H9 (cell line): ENCODE data around the gene CACNG5. TPM values are rescaled to one million over a fixed set of nuclear protein-coding genes. Genes with fewer than 3 reads are reported as not detected.

Experiments used
- DNase-seq: peaks from one replicate; pipeline ENCODE4 v3.0.0-alpha.2; 2017
- H2AFZ ChIP-seq: one replicate; pipeline ENCODE4 v1.6.1; 2013; ENCODE audit warnings: mild to moderate bottlenecking, low read length, control low read depth, moderate library complexity
- H2AK5ac ChIP-seq: 2 replicates; pipeline ENCODE4 v1.6.1; 2013; ENCODE audit warnings: low read length, control low read depth, mixed read lengths; ENCODE audit not compliant: insufficient read length
- H2BK120ac ChIP-seq: one replicate; pipeline ENCODE4 v1.6.1; 2013; ENCODE audit warnings: low read depth, mild to moderate bottlenecking, low read length, control low read depth, inconsistent platforms; ENCODE audit not compliant: poor library complexity, severe bottlenecking
- H2BK12ac ChIP-seq: 2 replicates; pipeline ENCODE4 v1.6.1; 2013; ENCODE audit warnings: low read length, control low read depth, mixed read lengths, low read depth; ENCODE audit not compliant: insufficient read length
- H2BK15ac ChIP-seq: 2 replicates; pipeline ENCODE4 v1.6.1; 2013; ENCODE audit warnings: low read depth, low read length, control low read depth
- H2BK20ac ChIP-seq: one replicate; pipeline ENCODE4 v1.6.1; 2013; ENCODE audit warnings: low read depth, mild to moderate bottlenecking, low read length, control low read depth, inconsistent platforms; ENCODE audit not compliant: poor library complexity, severe bottlenecking
- H2BK5ac ChIP-seq: 2 replicates; pipeline ENCODE4 v1.6.1; 2013; ENCODE audit warnings: low read length, control low read depth, mixed read lengths; ENCODE audit not compliant: insufficient read length
- H3K14ac ChIP-seq: 2 replicates; pipeline ENCODE4 v1.6.1; 2013; ENCODE audit warnings: low read length, control low read depth; ENCODE audit not compliant: insufficient read depth
- H3K18ac ChIP-seq: 2 replicates; pipeline ENCODE4 v1.6.1; 2013; ENCODE audit warnings: low read depth, mild to moderate bottlenecking, mixed read lengths, low read length, control low read depth; ENCODE audit not compliant: insufficient read length
- H3K23ac ChIP-seq: 2 replicates; pipeline ENCODE4 v1.6.1; 2013; ENCODE audit warnings: low read length, control low read depth, mixed read lengths, low read depth; ENCODE audit not compliant: insufficient read length
- H3K23me2 ChIP-seq: 2 replicates; pipeline ENCODE4 v1.6.1; 2013; ENCODE audit warnings: low read depth, mild to moderate bottlenecking, mixed read lengths, low read length, control low read depth; ENCODE audit not compliant: insufficient read length, poor library complexity, severe bottlenecking
- H3K27ac ChIP-seq: 2 replicates; pipeline ENCODE4 v1.5.1; 2013; ENCODE audit warnings: low read length, control low read depth, mixed read lengths, low read depth; ENCODE audit not compliant: insufficient read length
- H3K27me3 ChIP-seq: 2 replicates; pipeline ENCODE4 v1.6.1; 2013; ENCODE audit warnings: low read length, control low read depth, inconsistent platforms; ENCODE audit not compliant: insufficient read depth
- H3K4ac ChIP-seq: 2 replicates; pipeline ENCODE4 v1.6.1; 2013; ENCODE audit warnings: low read depth, mild to moderate bottlenecking, control low read depth, inconsistent platforms, low read length, moderate library complexity
- H3K4me1 ChIP-seq: 2 replicates; pipeline ENCODE4 v1.6.1; 2013; ENCODE audit warnings: low read length, control low read depth, inconsistent platforms; ENCODE audit not compliant: insufficient read depth
- H3K4me2 ChIP-seq: 2 replicates; pipeline ENCODE4 v1.6.1; 2013; ENCODE audit warnings: low read length, control low read depth, mixed read lengths; ENCODE audit not compliant: insufficient read length, insufficient read depth
- H3K56ac ChIP-seq: 2 replicates; pipeline ENCODE4 v1.6.1; 2013; ENCODE audit warnings: low read depth, mild to moderate bottlenecking, mixed read lengths, low read length, control low read depth; ENCODE audit not compliant: insufficient read length
- H3K79me1 ChIP-seq: 2 replicates; pipeline ENCODE4 v1.6.1; 2013; ENCODE audit warnings: low read depth, mild to moderate bottlenecking, moderate library complexity, low read length, control low read depth, inconsistent platforms; ENCODE audit not compliant: insufficient read depth, poor library complexity, severe bottlenecking
- H3K79me2 ChIP-seq: 2 replicates; pipeline ENCODE4 v1.6.1; 2013; ENCODE audit warnings: low read length, control low read depth, inconsistent platforms; ENCODE audit not compliant: insufficient read depth
- H3K9ac ChIP-seq: 2 replicates; pipeline ENCODE4 v1.6.1; 2013; ENCODE audit warnings: low read length, control low read depth, mixed read lengths; ENCODE audit not compliant: insufficient read length; ENCODE audit errors: extremely low read depth
- H3K9me3 ChIP-seq: one replicate; pipeline ENCODE4 v1.6.1; 2013; ENCODE audit warnings: low read depth, low read length, inconsistent platforms; ENCODE audit not compliant: control insufficient read depth
- H3T11ph ChIP-seq: one replicate; pipeline ENCODE4 v1.6.1; 2013; ENCODE audit warnings: mild to moderate bottlenecking, low read length, control low read depth, inconsistent platforms
- H4K20me1 ChIP-seq: one replicate; pipeline ENCODE4 v1.6.1; 2013; ENCODE audit not compliant: control insufficient read depth, insufficient read length, insufficient read depth
- H4K5ac ChIP-seq: 2 replicates; pipeline ENCODE4 v1.6.1; 2013; ENCODE audit warnings: low read depth, mild to moderate bottlenecking, mixed read lengths, low read length, control low read depth; ENCODE audit not compliant: insufficient read length
- H4K8ac ChIP-seq: replicated peaks from 2 replicates; pipeline ENCODE4 v1.6.1; 2013; ENCODE audit warnings: low read length, control low read depth, mixed read lengths, low read depth; ENCODE audit not compliant: insufficient read length
- H4K91ac ChIP-seq: 2 replicates; pipeline ENCODE4 v1.6.1; 2013; ENCODE audit warnings: low read depth, mild to moderate bottlenecking, moderate library complexity, mixed read lengths, low read length, control low read depth; ENCODE audit not compliant: insufficient read length
- H3K27ac Mint-ChIP-seq, 3 experiments: 2 replicates in 2 of 3; 3 replicates in 1 of 3; pipeline ENCODE4 v1.8.0; 2020 to 2021; ENCODE audit warnings: mixed read lengths in 3 of 3, mild to moderate bottlenecking in 1 of 3, moderate library complexity in 1 of 3
- H3K27me3 Mint-ChIP-seq: 2 replicates; pipeline ENCODE4 v1.8.0; 2021; ENCODE audit warnings: low read depth, mild to moderate bottlenecking, moderate library complexity, mixed read lengths
- H3K36me3 Mint-ChIP-seq, 3 experiments: 2 replicates in 2 of 3; 3 replicates in 1 of 3; pipeline ENCODE4 v1.8.0; 2020 to 2021; ENCODE audit warnings: low read depth in 3 of 3, mixed read lengths in 3 of 3; ENCODE audit not compliant: insufficient read depth in 1 of 3
- H3K4me1 Mint-ChIP-seq, 2 experiments: 2 replicates each; pipeline ENCODE4 v1.8.0; 2020; ENCODE audit warnings: mixed read lengths in 2 of 2
- H3K4me3 Mint-ChIP-seq, 2 experiments: 2 replicates in 1 of 2; 3 replicates in 1 of 2; pipeline ENCODE4 v1.8.0; 2020 to 2021; ENCODE audit warnings: mild to moderate bottlenecking in 2 of 2, mixed read lengths in 2 of 2, moderate library complexity in 1 of 2
- H3K9me3 Mint-ChIP-seq, 2 experiments: 2 replicates in 1 of 2; 3 replicates in 1 of 2; pipeline ENCODE4 v1.8.0; 2020; ENCODE audit warnings: mild to moderate bottlenecking in 2 of 2, mixed read lengths in 2 of 2, moderate library complexity in 1 of 2
- WGBS: extraction: QIAGEN DNeasy Blood & Tissue Kit; methylation state at CpG from one replicate; pipeline ENCODE4 v1.1.7; 2013; ENCODE audit warnings: missing lambda C conversion rate, low lambda C conversion rate, mixed read lengths; ENCODE audit not compliant: insufficient read length; ENCODE audit errors: extremely low coverage; 5-methylcytosine and 5-hydroxymethylcytosine counted together
- total RNA-seq: library from RNA; stranded (reverse); gene quantifications from 2 replicates; pipeline ENCODE4 v1.2.1, GENCODE V29; 2021
- TF ChIP-seq, protein P1 (sequence below): fragments of 200-600 bp; sonication (generic); conservative IDR thresholded peaks from 3 replicates; pipeline ENCODE4 v1.8.0; 2021; ENCODE audit warnings: antibody characterized with exemption, mild to moderate bottlenecking

Gene CACNG5
- total RNA-seq, 1 experiment from 2014 or later, result 1.6 TPM

- Histone ChIP-seq H3K18ac (no peak overlapping the region), H3K14ac (no peak overlapping the region), H4K8ac (no peak overlapping the region), H2BK20ac (no peak overlapping the region), H3K27ac (no peak overlapping the region), H3K9ac (no peak overlapping the region), H3K9me3 (peaks cover 5% of the 10 kb centered on the region), H3K23ac (no peak overlapping the region), H2AK5ac (no peak overlapping the region), H3K4me2 (no peak overlapping the region), H3K79me1 (no peaks in the 10 kb centered on the region), H3K23me2 (no peaks in the 10 kb centered on the region), H2BK5ac (no peak overlapping the region), H4K5ac (no peak overlapping the region), H3K56ac (no peak overlapping the region), H2BK12ac (no peak overlapping the region), H4K91ac (no peak overlapping the region), H3K27me3 (no peaks in the 10 kb centered on the region), H3K4ac (no peak overlapping the region), H2BK15ac (no peak overlapping the region), H2AFZ (no peak overlapping the region), H3T11ph (no peak overlapping the region), H2BK120ac (no peak overlapping the region), H3K4me1 (no peaks in the 10 kb centered on the region; the same call in 1 of the 2 replicates), H3K79me2 (no peaks in the 10 kb centered on the region), H4K20me1 (no peaks in the 10 kb centered on the region)
- no peak overlapping the region for H3K27ac Mint-ChIP-seq
- H3K27me3 Mint-ChIP-seq, result peaks cover 3% of the 10 kb centered on the region
- no peaks in the 10 kb centered on the region; a peak in 1 of 4 replicates for H3K4me1 Mint-ChIP-seq
- H3K4me3 Mint-ChIP-seq, result no peak overlapping the region
- H3K36me3 Mint-ChIP-seq, result peaks cover 4 to 13% (median 5%) of the 10 kb centered on the region in 3 experiments; a peak in 5 of 7 replicates
- no peak for DNase-seq
- no CpG with 5 or more reads among the region's 8 CpGs for WGBS
- H3K9me3 Mint-ChIP-seq, result peaks cover 15% of the 10 kb centered on the region in 2 experiments
- TF ChIP-seq, protein P1, sequence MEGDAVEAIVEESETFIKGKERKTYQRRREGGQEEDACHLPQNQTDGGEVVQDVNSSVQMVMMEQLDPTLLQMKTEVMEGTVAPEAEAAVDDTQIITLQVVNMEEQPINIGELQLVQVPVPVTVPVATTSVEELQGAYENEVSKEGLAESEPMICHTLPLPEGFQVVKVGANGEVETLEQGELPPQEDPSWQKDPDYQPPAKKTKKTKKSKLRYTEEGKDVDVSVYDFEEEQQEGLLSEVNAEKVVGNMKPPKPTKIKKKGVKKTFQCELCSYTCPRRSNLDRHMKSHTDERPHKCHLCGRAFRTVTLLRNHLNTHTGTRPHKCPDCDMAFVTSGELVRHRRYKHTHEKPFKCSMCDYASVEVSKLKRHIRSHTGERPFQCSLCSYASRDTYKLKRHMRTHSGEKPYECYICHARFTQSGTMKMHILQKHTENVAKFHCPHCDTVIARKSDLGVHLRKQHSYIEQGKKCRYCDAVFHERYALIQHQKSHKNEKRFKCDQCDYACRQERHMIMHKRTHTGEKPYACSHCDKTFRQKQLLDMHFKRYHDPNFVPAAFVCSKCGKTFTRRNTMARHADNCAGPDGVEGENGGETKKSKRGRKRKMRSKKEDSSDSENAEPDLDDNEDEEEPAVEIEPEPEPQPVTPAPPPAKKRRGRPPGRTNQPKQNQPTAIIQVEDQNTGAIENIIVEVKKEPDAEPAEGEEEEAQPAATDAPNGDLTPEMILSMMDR, result no peak
These were observed 12.9 kb upstream of the CACNG5 start for GRCh38 chr17:66822009-66822408.
